ENCODE data around the gene DNAJC5.
"Not testable (repeated sequence)": the region's sequence is repeated elsewhere in the genome, so short reads cannot be mapped to it uniquely, and the experiment has no call there.

Gene DNAJC5

DNA sequence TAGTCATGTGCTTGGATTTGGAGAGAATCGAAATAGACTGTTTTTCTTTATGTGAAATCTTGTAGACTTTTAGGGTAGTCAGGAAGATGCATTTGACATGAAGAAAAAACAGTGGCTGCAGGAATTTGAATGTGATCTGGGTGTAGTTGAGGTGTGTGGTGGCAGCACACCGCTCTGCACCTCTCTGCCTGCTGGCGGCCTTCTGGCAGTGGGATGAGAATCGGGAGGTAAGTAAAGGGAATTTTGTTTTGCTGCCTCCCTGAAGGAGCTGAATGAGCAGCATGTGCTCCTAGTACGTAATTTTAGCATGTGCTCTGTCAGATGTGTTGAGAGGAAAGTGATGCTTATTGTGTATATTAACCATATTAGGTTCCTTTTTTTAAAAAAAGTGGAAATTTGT is 26.7 kb upstream of the DNAJC5 start:
- TF ChIP-seq, protein P1, sequence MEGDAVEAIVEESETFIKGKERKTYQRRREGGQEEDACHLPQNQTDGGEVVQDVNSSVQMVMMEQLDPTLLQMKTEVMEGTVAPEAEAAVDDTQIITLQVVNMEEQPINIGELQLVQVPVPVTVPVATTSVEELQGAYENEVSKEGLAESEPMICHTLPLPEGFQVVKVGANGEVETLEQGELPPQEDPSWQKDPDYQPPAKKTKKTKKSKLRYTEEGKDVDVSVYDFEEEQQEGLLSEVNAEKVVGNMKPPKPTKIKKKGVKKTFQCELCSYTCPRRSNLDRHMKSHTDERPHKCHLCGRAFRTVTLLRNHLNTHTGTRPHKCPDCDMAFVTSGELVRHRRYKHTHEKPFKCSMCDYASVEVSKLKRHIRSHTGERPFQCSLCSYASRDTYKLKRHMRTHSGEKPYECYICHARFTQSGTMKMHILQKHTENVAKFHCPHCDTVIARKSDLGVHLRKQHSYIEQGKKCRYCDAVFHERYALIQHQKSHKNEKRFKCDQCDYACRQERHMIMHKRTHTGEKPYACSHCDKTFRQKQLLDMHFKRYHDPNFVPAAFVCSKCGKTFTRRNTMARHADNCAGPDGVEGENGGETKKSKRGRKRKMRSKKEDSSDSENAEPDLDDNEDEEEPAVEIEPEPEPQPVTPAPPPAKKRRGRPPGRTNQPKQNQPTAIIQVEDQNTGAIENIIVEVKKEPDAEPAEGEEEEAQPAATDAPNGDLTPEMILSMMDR (IDR thresholded peaks at IDR 0.05; ENCODE audit: control insufficient read depth, insufficient read depth, low read depth, low read length, missing control alignments), result no peak
- H3K4me3 ChIP-seq (ENCODE audit: control insufficient read depth, low read depth, low read length), result no peak overlapping the region
- no peak for DNase-seq (ENCODE audit: low read depth)

- peak; percentile 56 for DNase-seq (ENCODE audit: low read depth)
- H3K4me3 ChIP-seq (ENCODE audit: control insufficient read depth, low read depth, low read length), result no peak overlapping the region
- TF ChIP-seq, protein P1 (IDR thresholded peaks at IDR 0.05; ENCODE audit: control insufficient read depth, insufficient read depth, low read depth, low read length, missing control alignments), result no peak
Observed at GRCh38 chr20:63873477-63873971, 21.4 kb upstream of the DNAJC5 start.

DNA sequence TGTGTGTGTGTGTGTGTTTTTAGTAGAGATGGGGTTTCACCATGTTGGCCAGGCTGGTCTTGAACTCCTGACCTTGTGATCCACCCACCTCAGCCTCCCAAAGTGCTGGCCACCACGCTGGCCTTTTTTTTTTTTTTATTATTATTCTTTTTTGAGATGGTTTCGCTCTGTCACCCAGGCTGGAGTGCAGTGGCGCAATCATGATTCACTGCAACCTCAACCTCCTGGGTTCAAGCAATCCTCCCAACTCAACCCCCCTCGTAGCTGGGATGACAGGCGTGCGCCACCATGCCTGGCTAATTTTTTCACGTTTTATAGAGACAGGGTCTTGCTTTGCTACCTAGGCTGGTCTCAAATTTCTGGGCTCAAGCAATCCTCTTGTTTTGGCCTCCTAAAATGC is 20.7 kb upstream of the DNAJC5 start:
- H3K4me3 ChIP-seq (ENCODE audit: control insufficient read depth, low read depth, low read length); DNase-seq (ENCODE audit: low read depth): not testable (repeated sequence)

- no peak overlapping the region for H3K4me3 ChIP-seq (ENCODE audit: control insufficient read depth, low read depth, low read length)
- no peak for DNase-seq (ENCODE audit: low read depth)
- TF ChIP-seq, protein P1 (IDR thresholded peaks at IDR 0.05; ENCODE audit: control insufficient read depth, insufficient read depth, low read depth, low read length, missing control alignments), result no peak
Observed at GRCh38 chr20:63876489-63877036, 18.4 kb upstream of the DNAJC5 start.

DNA sequence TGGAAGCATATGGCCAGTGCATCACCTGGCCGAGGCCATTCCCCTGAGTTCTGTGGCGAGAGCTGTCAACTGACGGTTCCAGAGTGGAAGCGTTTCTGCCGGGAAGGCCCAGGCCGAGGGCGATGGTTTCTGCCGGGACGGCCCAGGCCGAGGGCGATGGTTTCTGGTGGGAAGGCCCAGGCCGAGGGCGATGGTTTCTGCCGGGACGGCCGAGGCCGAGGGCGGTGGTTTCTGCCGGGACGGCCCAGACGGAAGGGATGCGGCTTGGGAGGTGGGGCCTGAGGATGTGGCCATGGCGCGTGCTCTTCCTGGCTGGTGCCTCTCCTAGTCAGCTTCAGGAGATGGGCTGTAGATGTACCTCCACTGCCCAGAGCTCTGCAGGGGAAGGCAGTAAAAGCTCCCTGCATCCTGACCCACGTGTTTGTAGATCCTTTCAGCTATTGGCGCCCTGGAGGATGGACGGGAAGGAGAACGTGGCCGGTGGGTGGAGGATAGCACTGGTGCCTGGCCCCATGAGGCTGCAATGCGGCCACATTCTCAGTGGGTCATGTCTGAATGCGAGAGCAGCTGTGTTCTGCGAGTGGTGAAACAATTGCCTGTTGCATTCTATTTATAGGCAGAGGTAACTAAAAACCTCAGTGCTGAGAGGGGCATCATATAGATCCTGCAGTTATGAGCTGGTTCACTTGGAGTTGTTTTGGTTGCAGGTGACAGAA is 17.0 kb upstream of the DNAJC5 start:
- DNase-seq (ENCODE audit: low read depth), result no peak
- no peak overlapping the region for H3K4me3 ChIP-seq (ENCODE audit: control insufficient read depth, low read depth, low read length)
- TF ChIP-seq, protein P1 (IDR thresholded peaks at IDR 0.05; ENCODE audit: control insufficient read depth, insufficient read depth, low read depth, low read length, missing control alignments), result no peak

GRCh38 chr20:63878899-63879663 is 15.8 kb upstream of the DNAJC5 start:
- no peak for DNase-seq (ENCODE audit: low read depth)
- no peak overlapping the region for H3K4me3 ChIP-seq (ENCODE audit: control insufficient read depth, low read depth, low read length)
- TF ChIP-seq, protein P1 (IDR thresholded peaks at IDR 0.05; ENCODE audit: control insufficient read depth, insufficient read depth, low read depth, low read length, missing control alignments), result no peak

- not testable (repeated sequence) for DNase-seq (ENCODE audit: low read depth); H3K4me3 ChIP-seq (ENCODE audit: control insufficient read depth, low read depth, low read length)
Observed at GRCh38 chr20:63880901-63881300, 14.0 kb upstream of the DNAJC5 start.
